Measurements from ENCODE around the gene MALAT1. TPM values are rescaled to one million over a fixed set of nuclear protein-coding genes. Genes with fewer than 3 reads are reported as not detected.
"Not testable (repeated sequence)": the region's sequence is repeated elsewhere in the genome, so short reads cannot be mapped to it uniquely, and the experiment has no call there.

Gene MALAT1
- total RNA-seq, result over 10,000 TPM; 10,683 to 28,425 (median 19,356) TPM

DNA sequence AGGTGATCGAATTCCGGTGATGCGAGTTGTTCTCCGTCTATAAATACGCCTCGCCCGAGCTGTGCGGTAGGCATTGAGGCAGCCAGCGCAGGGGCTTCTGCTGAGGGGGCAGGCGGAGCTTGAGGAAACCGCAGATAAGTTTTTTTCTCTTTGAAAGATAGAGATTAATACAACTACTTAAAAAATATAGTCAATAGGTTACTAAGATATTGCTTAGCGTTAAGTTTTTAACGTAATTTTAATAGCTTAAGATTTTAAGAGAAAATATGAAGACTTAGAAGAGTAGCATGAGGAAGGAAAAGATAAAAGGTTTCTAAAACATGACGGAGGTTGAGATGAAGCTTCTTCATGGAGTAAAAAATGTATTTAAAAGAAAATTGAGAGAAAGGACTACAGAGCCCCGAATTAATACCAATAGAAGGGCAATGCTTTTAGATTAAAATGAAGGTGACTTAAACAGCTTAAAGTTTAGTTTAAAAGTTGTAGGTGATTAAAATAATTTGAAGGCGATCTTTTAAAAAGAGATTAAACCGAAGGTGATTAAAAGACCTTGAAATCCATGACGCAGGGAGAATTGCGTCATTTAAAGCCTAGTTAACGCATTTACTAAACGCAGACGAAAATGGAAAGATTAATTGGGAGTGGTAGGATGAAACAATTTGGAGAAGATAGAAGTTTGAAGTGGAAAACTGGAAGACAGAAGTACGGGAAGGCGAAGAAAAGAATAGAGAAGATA, at the start of gene MALAT1:
TSS of gene MALAT1 (plus strand) at position 69 of the 736 bp plus-strand sequence.
- H3K27ac ChIP-seq, result peak within 1 kb of the TSS; percentile 96 to 99 (median 98)
- no peaks in the 10 kb centered on the region for H3K27me3 ChIP-seq
- H3K4me3 ChIP-seq, result peak within 1 kb of the TSS; percentile 67 to 84 (median 80)
- TF ChIP-seq, protein P1, sequence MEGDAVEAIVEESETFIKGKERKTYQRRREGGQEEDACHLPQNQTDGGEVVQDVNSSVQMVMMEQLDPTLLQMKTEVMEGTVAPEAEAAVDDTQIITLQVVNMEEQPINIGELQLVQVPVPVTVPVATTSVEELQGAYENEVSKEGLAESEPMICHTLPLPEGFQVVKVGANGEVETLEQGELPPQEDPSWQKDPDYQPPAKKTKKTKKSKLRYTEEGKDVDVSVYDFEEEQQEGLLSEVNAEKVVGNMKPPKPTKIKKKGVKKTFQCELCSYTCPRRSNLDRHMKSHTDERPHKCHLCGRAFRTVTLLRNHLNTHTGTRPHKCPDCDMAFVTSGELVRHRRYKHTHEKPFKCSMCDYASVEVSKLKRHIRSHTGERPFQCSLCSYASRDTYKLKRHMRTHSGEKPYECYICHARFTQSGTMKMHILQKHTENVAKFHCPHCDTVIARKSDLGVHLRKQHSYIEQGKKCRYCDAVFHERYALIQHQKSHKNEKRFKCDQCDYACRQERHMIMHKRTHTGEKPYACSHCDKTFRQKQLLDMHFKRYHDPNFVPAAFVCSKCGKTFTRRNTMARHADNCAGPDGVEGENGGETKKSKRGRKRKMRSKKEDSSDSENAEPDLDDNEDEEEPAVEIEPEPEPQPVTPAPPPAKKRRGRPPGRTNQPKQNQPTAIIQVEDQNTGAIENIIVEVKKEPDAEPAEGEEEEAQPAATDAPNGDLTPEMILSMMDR (IDR thresholded peaks at IDR 0.05), result no peak
- peak; percentile 100 for TF ChIP-seq POLR2A (IDR thresholded peaks at IDR 0.05)
- peak; percentile 94 to 98 (median 96) for DNase-seq
- no peaks in the 10 kb centered on the region for H3K9me3 ChIP-seq
- peaks cover 0 to 34% (median 0%) of the 10 kb centered on the region in 3 donors for H3K36me3 ChIP-seq
- peaks cover 5 to 25% (median 14%) of the 10 kb centered on the region in 4 donors for H3K4me1 ChIP-seq

DNA sequence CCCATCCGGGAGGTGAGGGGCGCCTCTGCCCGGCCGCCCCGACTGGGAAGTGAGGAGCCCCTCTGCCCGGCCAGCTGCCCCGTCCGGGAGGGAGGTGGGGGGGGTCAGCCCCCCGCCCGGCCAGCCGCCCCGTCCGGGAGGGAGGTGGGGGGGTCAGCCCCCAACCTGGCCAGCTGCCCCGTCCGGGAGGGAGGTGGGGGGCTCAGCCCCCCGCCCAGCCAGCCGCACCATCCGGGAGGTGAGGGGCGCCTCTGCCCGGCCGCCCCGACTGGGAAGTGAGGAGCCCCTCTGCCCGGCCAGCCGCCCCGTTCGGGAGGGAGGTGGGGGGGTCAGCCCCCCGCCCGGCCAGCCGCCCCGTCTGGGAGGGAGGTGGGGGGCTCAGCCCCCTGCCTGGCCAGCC, 47.5 kb upstream of the MALAT1 start:
- not testable (repeated sequence) for H3K36me3 ChIP-seq, H3K4me1 ChIP-seq, H3K4me3 ChIP-seq, H3K9me3 ChIP-seq, H3K27ac ChIP-seq, H3K27me3 ChIP-seq, DNase-seq

- H3K27me3 ChIP-seq, DNase-seq, H3K36me3 ChIP-seq, H3K4me3 ChIP-seq, H3K9me3 ChIP-seq, H3K4me1 ChIP-seq: not testable (repeated sequence)
- peak overlapping the region in 1 of 4 donors; percentile 35 for H3K27ac ChIP-seq
Measured at GRCh38 chr11:65452259-65452658, 46.6 kb upstream of the MALAT1 start.

DNA sequence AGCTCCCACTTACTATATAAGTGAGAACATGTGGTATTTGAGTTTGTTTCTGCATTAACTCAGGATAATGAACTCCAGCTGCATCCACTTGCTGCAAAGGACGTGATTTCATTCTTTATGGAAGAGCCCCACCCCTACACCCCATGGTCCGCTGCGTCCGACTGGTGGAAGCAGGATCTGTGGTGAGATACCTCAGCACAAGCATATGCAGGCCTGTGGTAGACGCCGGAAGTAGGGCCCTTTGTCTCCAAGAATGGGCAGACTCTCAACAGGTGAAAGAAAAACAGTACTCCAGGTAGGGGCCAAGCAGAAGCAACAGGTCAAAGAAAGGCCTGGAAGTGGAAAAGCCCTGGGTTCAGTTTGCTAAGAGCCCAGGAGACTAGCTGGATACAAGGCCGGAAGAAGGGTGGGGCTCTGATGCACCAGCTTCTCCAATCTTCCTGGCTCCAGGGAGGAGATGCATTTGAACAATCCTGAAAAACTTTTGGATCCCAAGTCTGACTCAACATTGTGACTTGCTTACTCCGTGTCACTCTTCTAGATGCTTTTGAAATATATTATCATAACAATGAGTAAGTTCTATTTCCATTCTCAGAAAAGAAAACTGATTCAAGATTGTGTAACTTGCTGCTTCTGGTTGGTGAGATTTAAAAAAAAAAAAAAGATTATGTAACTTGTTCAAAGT, 45.9 kb upstream of the MALAT1 start:
- Histone ChIP-seq H3K27me3 (no peaks in the 10 kb centered on the region), H3K4me3 (no peak overlapping the region), H3K27ac (peak overlapping the region in 2 of 4 donors; percentile 35 to 79), H3K9me3 (no peaks in the 10 kb centered on the region), H3K36me3 (no peaks in the 10 kb centered on the region), H3K4me1 (peaks cover 0 to 5% (median 4%) of the 10 kb centered on the region in 4 donors)
- TF ChIP-seq POLR2A (IDR thresholded peaks at IDR 0.05), result no peak
- TF ChIP-seq, protein P1 (IDR thresholded peaks at IDR 0.05), result no peak
- peak in 1 of 3 donors; percentile 47 for DNase-seq

DNA sequence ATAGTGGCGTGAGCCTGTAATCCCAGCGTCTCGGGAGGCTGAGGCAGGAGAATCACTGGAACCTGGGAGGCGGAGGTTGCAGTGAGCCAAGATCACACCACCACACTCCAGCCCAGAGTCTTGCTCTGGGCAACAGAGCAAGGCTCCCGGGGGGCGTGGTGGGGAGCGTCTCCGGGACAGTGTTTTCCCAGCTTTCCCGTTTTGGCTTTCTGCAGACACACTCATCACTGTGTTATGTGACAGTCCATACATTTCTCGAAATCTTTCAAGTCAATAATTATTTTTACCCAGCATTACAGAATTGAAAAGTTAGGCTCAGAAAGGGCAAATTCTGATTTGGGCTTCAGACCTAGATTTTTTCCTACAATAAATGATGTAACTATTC, 44.5 kb upstream of the MALAT1 start:
- Histone ChIP-seq H3K4me3 (peak overlapping the region; percentile 41 to 57 (median 50)), H3K27ac (peak overlapping the region; percentile 76 to 81 (median 80))

GRCh38 chr11:65454696-65455456, 44.0 kb upstream of the MALAT1 start:
- Histone ChIP-seq H3K4me1 (peaks cover 0 to 5% (median 4%) of the 10 kb centered on the region in 4 donors), H3K27ac (peak overlapping the region; percentile 76 to 81 (median 80)), H3K27me3 (no peaks in the 10 kb centered on the region), H3K4me3 (peak overlapping the region; percentile 41 to 57 (median 50)), H3K36me3 (no peaks in the 10 kb centered on the region), H3K9me3 (no peaks in the 10 kb centered on the region)
- peak; percentile 58 to 78 for TF ChIP-seq POLR2A (IDR thresholded peaks at IDR 0.05)
- TF ChIP-seq, protein P1 (IDR thresholded peaks at IDR 0.05), result peak in 1 of 6 experiments; percentile 26
- peak; percentile 89 to 97 (median 93) for DNase-seq

More for the DNA sequence above, 44.5 kb upstream of the MALAT1 start:
- Histone ChIP-seq H3K9me3 (no peaks in the 10 kb centered on the region), H3K36me3 (no peaks in the 10 kb centered on the region), H3K27me3 (no peaks in the 10 kb centered on the region), H3K4me1 (peaks cover 0 to 5% (median 4%) of the 10 kb centered on the region in 4 donors)
- TF ChIP-seq POLR2A (IDR thresholded peaks at IDR 0.05), result no peak
- TF ChIP-seq, protein P1 (IDR thresholded peaks at IDR 0.05), result no peak
- DNase-seq, result peak in 1 of 3 donors; percentile 41
